Nephron (organoid): ENCODE measurements around the gene ATP6V0A4.

ENCODE experiments used
- H3K27ac Mint-ChIP-seq, 3 experiments: 2 replicates each; pipeline ENCODE4 v1.8.0; 2020; ENCODE audit warnings: mixed read lengths in 3 of 3, mild to moderate bottlenecking in 2 of 3, moderate library complexity in 1 of 3
- H3K27me3 Mint-ChIP-seq: 2 replicates; pipeline ENCODE4 v1.8.0; 2021; ENCODE audit warnings: low read depth, mild to moderate bottlenecking, moderate library complexity, mixed read lengths
- H3K36me3 Mint-ChIP-seq: 2 replicates; pipeline ENCODE4 v1.8.0; 2020; ENCODE audit warnings: low read depth, mixed read lengths
- H3K4me1 Mint-ChIP-seq: 2 replicates; pipeline ENCODE4 v1.8.0; 2020; ENCODE audit warnings: mixed read lengths
- H3K4me3 Mint-ChIP-seq, 3 experiments: 2 replicates each; pipeline ENCODE4 v1.8.0; 2020; ENCODE audit warnings: mild to moderate bottlenecking in 3 of 3, mixed read lengths in 3 of 3, moderate library complexity in 2 of 3
- H3K9me3 Mint-ChIP-seq: 2 replicates; pipeline ENCODE4 v1.8.0; 2020; ENCODE audit warnings: mixed read lengths
- TF ChIP-seq, protein P1 (sequence below), 3 experiments: fragments of 200-600 bp; sonication (generic); IDR thresholded peaks; one replicate each; pipeline ENCODE4 v1.5.0; 2021; ENCODE audit warnings: antibody characterized with exemption in 3 of 3; ENCODE audit not compliant: unreplicated experiment in 3 of 3

ATP6V0A4 gene

DNA sequence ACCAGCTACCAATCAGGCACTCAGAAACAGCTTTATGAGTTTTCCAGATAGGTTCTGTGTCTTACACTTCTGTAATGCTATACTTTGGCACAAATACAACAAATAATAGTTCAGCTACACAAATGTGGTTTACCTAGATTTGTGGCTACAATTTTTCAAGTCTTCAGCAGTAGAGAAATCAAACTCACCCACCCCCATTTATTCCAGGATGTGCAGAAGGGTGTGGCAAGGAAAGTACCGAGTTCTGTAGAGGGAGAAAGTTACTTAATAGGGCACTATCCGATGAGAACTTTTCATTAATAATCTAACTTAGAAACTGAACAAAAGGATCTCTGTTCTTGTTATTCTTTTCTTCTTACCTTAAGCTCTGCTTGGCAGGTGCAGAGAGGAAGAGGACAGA lies 30.3 kb upstream of the ATP6V0A4 start:
- Mint-ChIP-seq H3K27ac (no peak overlapping the region), H3K9me3 (peaks cover 19% of the 10 kb centered on the region), H3K36me3 (peaks cover 11% of the 10 kb centered on the region), H3K4me1 (no peaks in the 10 kb centered on the region), H3K4me3 (no peak overlapping the region), H3K27me3 (no peaks in the 10 kb centered on the region)
- TF ChIP-seq, protein P1, sequence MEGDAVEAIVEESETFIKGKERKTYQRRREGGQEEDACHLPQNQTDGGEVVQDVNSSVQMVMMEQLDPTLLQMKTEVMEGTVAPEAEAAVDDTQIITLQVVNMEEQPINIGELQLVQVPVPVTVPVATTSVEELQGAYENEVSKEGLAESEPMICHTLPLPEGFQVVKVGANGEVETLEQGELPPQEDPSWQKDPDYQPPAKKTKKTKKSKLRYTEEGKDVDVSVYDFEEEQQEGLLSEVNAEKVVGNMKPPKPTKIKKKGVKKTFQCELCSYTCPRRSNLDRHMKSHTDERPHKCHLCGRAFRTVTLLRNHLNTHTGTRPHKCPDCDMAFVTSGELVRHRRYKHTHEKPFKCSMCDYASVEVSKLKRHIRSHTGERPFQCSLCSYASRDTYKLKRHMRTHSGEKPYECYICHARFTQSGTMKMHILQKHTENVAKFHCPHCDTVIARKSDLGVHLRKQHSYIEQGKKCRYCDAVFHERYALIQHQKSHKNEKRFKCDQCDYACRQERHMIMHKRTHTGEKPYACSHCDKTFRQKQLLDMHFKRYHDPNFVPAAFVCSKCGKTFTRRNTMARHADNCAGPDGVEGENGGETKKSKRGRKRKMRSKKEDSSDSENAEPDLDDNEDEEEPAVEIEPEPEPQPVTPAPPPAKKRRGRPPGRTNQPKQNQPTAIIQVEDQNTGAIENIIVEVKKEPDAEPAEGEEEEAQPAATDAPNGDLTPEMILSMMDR (IDR thresholded peaks at IDR 0.05; ENCODE audit: unreplicated experiment in 3 of 3): no peak

DNA sequence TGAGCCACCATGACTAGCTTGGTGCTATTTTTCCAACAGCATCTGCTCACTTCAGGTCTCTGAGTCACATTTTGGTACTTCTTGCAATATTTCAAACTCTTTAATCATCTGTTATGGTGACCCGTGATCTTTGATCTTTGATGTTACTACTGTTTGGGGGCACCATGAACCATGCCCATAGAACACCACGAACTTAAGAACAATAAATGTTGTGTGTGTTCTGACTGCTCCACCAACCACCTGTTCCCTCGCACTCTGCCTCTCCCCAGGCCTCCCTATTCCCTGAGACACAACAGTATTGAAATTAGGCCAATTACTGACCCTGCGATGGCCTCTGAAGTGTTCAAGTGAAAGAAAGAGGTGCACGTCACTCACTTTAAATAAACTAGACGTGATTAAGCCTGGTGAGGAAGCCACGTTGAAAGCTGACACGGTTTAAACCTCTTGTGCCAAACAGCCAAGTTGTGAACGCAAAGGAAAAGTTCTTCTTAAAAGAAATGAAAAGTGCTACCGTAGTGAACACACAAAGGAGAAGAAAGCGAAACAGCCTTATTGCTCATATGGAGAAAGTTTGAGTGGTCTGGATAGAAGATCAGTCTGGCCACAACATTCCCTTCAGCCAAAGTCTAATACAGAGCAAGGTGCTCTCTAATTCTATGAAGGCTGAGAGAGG lies 27.2 kb upstream of the ATP6V0A4 start:
- H3K4me1 Mint-ChIP-seq: no peaks in the 10 kb centered on the region
- H3K9me3 Mint-ChIP-seq: peaks cover 16% of the 10 kb centered on the region
- no peak overlapping the region for H3K4me3 Mint-ChIP-seq
- H3K36me3 Mint-ChIP-seq: peaks cover 3% of the 10 kb centered on the region
- H3K27me3 Mint-ChIP-seq: no peaks in the 10 kb centered on the region
- H3K27ac Mint-ChIP-seq: no peak overlapping the region
- TF ChIP-seq, protein P1 (IDR thresholded peaks at IDR 0.05; ENCODE audit: unreplicated experiment in 3 of 3): no peak

DNA sequence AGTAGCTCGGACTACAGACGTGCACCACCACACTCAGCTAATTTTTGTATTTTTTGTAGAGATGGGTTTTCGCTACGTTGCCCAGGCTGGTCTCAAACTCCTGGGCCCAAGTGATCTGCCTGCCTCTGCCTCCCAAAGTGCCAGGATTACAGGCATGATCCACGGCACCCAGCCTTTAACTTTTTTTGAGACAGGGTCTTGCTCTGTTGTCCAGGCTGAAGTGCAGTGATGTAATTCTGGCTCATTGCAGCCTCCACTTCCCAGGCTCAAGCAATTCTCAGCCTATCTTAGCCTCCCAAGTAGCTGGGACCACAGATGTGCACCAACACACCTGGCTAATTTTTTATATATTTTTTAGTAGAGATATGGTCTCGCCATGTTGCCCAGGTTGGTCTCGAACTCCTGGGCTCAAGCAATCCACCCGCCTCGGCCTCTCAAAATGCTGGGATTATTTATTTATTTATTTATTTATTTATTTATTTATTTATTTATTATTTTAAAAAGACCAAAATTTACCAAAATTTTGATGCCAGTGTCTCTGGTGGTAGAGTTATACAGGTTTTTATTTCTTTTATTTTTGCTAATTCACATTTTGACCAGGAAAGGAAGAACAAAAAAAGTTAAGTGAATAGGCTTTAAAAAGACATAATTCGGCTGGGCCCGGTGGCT lies 25.0 kb upstream of the ATP6V0A4 start:
- peaks cover 14% of the 10 kb centered on the region for H3K9me3 Mint-ChIP-seq
- H3K4me3 Mint-ChIP-seq: no peak overlapping the region
- H3K36me3 Mint-ChIP-seq: peaks cover 3% of the 10 kb centered on the region
- no peak overlapping the region for H3K27ac Mint-ChIP-seq
- H3K27me3 Mint-ChIP-seq: no peaks in the 10 kb centered on the region
- TF ChIP-seq, protein P1 (IDR thresholded peaks at IDR 0.05; ENCODE audit: unreplicated experiment in 3 of 3): no peak
- H3K4me1 Mint-ChIP-seq: no peaks in the 10 kb centered on the region

DNA sequence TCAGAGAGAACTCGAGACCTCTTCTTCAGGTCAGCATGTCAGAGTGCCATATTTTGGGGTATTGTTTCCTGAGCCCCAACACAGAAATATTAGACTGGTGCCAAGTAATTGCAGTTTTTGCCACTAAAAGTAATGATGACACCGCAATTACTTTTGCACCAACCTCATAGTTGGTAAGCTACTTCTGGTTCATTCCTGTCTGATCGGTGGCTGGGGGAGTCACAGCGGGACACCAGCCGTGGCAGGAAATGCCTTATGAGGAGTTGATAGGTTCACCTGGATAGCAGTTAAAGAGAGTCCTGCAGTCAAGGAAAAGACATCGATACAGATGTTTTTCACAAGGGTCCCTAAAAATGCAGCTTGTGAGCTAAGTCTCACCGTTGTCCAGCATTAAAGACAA lies 23.9 kb upstream of the ATP6V0A4 start:
- Mint-ChIP-seq H3K9me3 (peaks cover 11% of the 10 kb centered on the region), H3K4me1 (no peaks in the 10 kb centered on the region), H3K4me3 (no peak overlapping the region), H3K27me3 (no peaks in the 10 kb centered on the region), H3K27ac (no peak overlapping the region), H3K36me3 (peaks cover 3% of the 10 kb centered on the region)
- TF ChIP-seq, protein P1 (IDR thresholded peaks at IDR 0.05; ENCODE audit: unreplicated experiment in 3 of 3): no peak

DNA sequence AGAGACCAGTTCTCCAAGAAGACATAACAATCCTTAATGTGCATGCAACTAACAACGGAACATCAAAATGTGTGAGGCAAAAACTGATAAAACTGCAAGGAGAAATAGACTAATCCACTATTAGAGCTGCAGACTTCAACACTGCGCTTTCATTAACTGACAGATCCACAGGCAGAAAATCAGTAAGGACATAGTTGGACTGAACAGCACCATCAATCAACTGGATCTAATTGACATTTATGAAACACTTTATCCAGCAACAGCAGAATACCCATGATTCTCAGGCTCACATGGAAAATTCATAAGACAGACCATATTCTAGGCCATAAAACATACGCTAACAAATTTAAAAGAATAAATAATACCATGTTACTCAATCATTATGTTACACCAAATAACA lies 21.6 kb upstream of the ATP6V0A4 start:
- TF ChIP-seq, protein P1 (IDR thresholded peaks at IDR 0.05; ENCODE audit: unreplicated experiment in 3 of 3): no peak
- H3K27ac Mint-ChIP-seq: no peak overlapping the region
- no peaks in the 10 kb centered on the region for H3K36me3 Mint-ChIP-seq
- H3K4me3 Mint-ChIP-seq: no peak overlapping the region
- H3K27me3 Mint-ChIP-seq: no peaks in the 10 kb centered on the region
- peaks cover 5% of the 10 kb centered on the region for H3K4me1 Mint-ChIP-seq
- H3K9me3 Mint-ChIP-seq: no peaks in the 10 kb centered on the region

DNA sequence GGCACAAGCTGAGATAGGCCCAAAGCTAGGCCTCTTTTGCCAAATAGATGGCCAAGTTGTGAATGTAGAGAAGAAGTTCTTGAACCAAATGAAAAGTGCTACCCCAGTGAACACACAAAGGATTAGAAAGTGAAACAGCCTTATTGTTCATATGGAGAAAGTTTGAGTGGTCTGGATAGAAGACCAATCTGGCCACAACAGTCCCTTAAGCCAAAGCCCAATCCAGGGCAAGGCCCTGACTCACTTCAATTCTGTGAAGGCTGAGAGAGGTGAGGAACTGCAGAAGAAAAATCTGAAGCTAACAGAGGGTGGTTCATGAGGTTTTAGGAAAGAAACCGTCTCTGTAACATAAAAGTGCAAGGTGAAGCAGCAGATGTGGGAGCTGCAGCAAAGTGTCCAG lies 18.7 kb upstream of the ATP6V0A4 start:
- Mint-ChIP-seq H3K27me3 (no peaks in the 10 kb centered on the region), H3K27ac (no peak overlapping the region), H3K4me1 (peaks cover 5% of the 10 kb centered on the region), H3K4me3 (no peak overlapping the region), H3K9me3 (no peaks in the 10 kb centered on the region), H3K36me3 (no peaks in the 10 kb centered on the region)
- TF ChIP-seq, protein P1 (IDR thresholded peaks at IDR 0.05; ENCODE audit: unreplicated experiment in 3 of 3): no peak
